K562 (cell line): ENCODE data around the gene LLCFC1. TPM values are rescaled to one million over a fixed set of nuclear protein-coding genes. Genes with fewer than 3 reads are reported as not detected.

Source experiments
- ATAC-seq: fragments of 200-7000 bp; cut with Tn5 transposase; 3 replicates; pipeline ENCODE4 v1.9.1; 2020; ENCODE audit warnings: moderate library complexity
- BruUV-seq: library from RNA; stranded (reverse); fragments of 400-500 nt; replicated peaks from 2 replicates; lab custom pipeline; 2021; lab: Mats Ljungman, UMichigan
- CTCF ChIA-PET: fragments of 300-600 bp; formaldehyde crosslinking; extraction: SDS; loops from one replicate; lab custom pipeline; 2021; ENCODE audit warnings: low intra/inter-chr PET ratio; lab: Yijun Ruan, JAX
- POLR2A ChIA-PET: fragments of 300-600, 350-650 bp; sonication (Branson Sonifier 250); formaldehyde crosslinking; extraction: SDS; loops from one replicate; lab custom pipeline; 2021; ENCODE audit warnings: antibody characterized with exemption, inconsistent platforms; lab: Yijun Ruan, JAX
- DNase-seq, 4 experiments: peaks; one replicate each; pipeline versions ENCODE4 v3.0.0 to v3.0.0-alpha.2; 2011 to 2018; ENCODE audit warnings: low spot score in 3 of 4, mixed read lengths in 3 of 4; ENCODE audit errors: extremely low read depth in 1 of 4
- FAIRE-seq: peaks from 2 replicates; lab custom pipeline; 2011; peaks lifted over from hg19 to GRCh38; lab: Jason Lieb, UNC
- H2AFZ ChIP-seq: 2 replicates; pipeline ENCODE4 v1.6.0; 2011; ENCODE audit warnings: low read depth, low read length, control low read depth, inconsistent platforms
- H3K27ac ChIP-seq: fragments of 200-600 bp; 3 replicates; pipeline ENCODE4 v1.8.0; 2011; ENCODE audit warnings: low read depth, mild to moderate bottlenecking, control low read depth, inconsistent platforms, low read length, moderate library complexity, mixed read lengths; ENCODE audit errors: extremely low read depth
- H3K27me3 ChIP-seq, 2 experiments: fragments of 300-600 bp in 1 of 2; 2 replicates in 1 of 2; 3 replicates in 1 of 2; pipeline versions ENCODE4 v1.6.0 to v1.8.0; 2011; ENCODE audit warnings: inconsistent platforms in 2 of 2, low read length in 2 of 2, mild to moderate bottlenecking in 1 of 2, mixed read lengths in 1 of 2, moderate library complexity in 1 of 2; ENCODE audit not compliant: control insufficient read depth in 2 of 2, insufficient read depth in 2 of 2
- H3K36me3 ChIP-seq: fragments of 300-600 bp; 3 replicates; pipeline ENCODE4 v1.8.0; 2011; ENCODE audit warnings: mild to moderate bottlenecking, low read length, inconsistent platforms; ENCODE audit not compliant: control insufficient read depth, insufficient read depth
- H3K4me1 ChIP-seq, 2 experiments: fragments of 200-600 bp in 1 of 2; replicated peaks in 1 of 2; 2 replicates in 1 of 2; 3 replicates in 1 of 2; pipeline versions ENCODE4 v1.5.1 to v1.8.0; 2011; ENCODE audit warnings: inconsistent platforms in 2 of 2, low read length in 2 of 2, mild to moderate bottlenecking in 1 of 2, mixed read lengths in 1 of 2, moderate library complexity in 1 of 2; ENCODE audit not compliant: control insufficient read depth in 2 of 2, insufficient read depth in 2 of 2
- H3K4me2 ChIP-seq: 2 replicates; pipeline ENCODE4 v1.6.1; 2011; ENCODE audit warnings: low read length, control low read depth, inconsistent platforms, mixed read lengths; ENCODE audit not compliant: insufficient read depth
- H3K4me3 ChIP-seq: fragments of 200-600 bp; sonication (generic), shearing (Covaris generic); 2 replicates; pipeline ENCODE4 v1.5.1; 2016; ENCODE audit warnings: control low read depth, inconsistent platforms
- H3K79me2 ChIP-seq: fragments of 200-600 bp; 3 replicates; pipeline ENCODE4 v1.8.0; 2011; ENCODE audit warnings: low read length, inconsistent platforms; ENCODE audit not compliant: control insufficient read depth, insufficient read depth
- H3K9ac ChIP-seq, 2 experiments: 2 replicates each; pipeline versions ENCODE4 v1.6.0 to v1.6.1; 2011; ENCODE audit warnings: low read depth in 2 of 2, low read length in 2 of 2, control low read depth in 1 of 2, inconsistent platforms in 1 of 2, mild to moderate bottlenecking in 1 of 2, mixed read lengths in 1 of 2; ENCODE audit not compliant: insufficient read depth in 1 of 2
- H3K9me1 ChIP-seq: one replicate; pipeline ENCODE4 v1.6.0; 2011; ENCODE audit warnings: inconsistent platforms, mild to moderate bottlenecking, low read length, moderate library complexity; ENCODE audit not compliant: control insufficient read depth, insufficient read depth
- H3K9me3 ChIP-seq: replicated peaks from 2 replicates; pipeline ENCODE4 v1.5.1; 2011; ENCODE audit warnings: low read depth, low read length, inconsistent platforms; ENCODE audit not compliant: control insufficient read depth, insufficient read depth
- H4K20me1 ChIP-seq: replicated peaks from 2 replicates; pipeline ENCODE4 v1.6.1; 2011; ENCODE audit warnings: low read length, inconsistent platforms, mixed read lengths; ENCODE audit not compliant: control insufficient read depth, insufficient read depth
- ATF7 ChIP-seq: fragments of 450-650 bp; IDR thresholded peaks from 2 replicates; pipeline ENCODE4 v1.7.1; 2014; ENCODE audit warnings: mild to moderate bottlenecking, moderate library complexity
- CBFA2T2 ChIP-seq: fragments of 450-650 bp; conservative IDR thresholded peaks from 2 replicates; pipeline ENCODE4 v1.6.1; 2017; ENCODE audit warnings: mild to moderate bottlenecking
- CHD1 ChIP-seq: fragments of 200-600 bp; sonication (generic); IDR thresholded peaks from one replicate; pipeline ENCODE4 v1.6.1; 2012; ENCODE audit warnings: mild to moderate bottlenecking, moderate library complexity, low read length, inconsistent platforms
- CREM ChIP-seq: IDR thresholded peaks from 2 replicates; pipeline ENCODE4 v1.6.1; 2014; ENCODE audit warnings: antibody characterized with exemption, low read depth
- DIDO1 ChIP-seq: fragments of 450-650 bp; IDR thresholded peaks from 2 replicates; pipeline ENCODE4 v1.6.1; 2016; ENCODE audit warnings: low read depth, missing biosample characterization, missing genetic modification characterization
- JUND ChIP-seq, 2 experiments: IDR thresholded peaks; 2 replicates in 1 of 2; 3 replicates in 1 of 2; pipeline ENCODE4 v1.6.1; 2011; ENCODE audit warnings: borderline replicate concordance in 2 of 2, low read depth in 2 of 2, low read length in 2 of 2, improper control_type of control experiment in 1 of 2, missing biosample characterization in 1 of 2, missing genetic modification characterization in 1 of 2, missing genetic modification reagents in 1 of 2
- KDM1A ChIP-seq, 2 experiments: fragments of 450-650 bp; IDR thresholded peaks; 2 replicates each; pipeline ENCODE4 v1.6.1; 2016; ENCODE audit warnings: mild to moderate bottlenecking in 2 of 2
- MIER1 ChIP-seq: fragments of 450-650 bp; IDR thresholded peaks from 2 replicates; pipeline ENCODE4 v1.6.1; 2016; ENCODE audit warnings: antibody characterized with exemption, mild to moderate bottlenecking, low read depth
- NBN ChIP-seq: fragments of 450-650 bp; IDR thresholded peaks from 2 replicates; pipeline ENCODE4 v1.6.1; 2016; ENCODE audit warnings: low read depth, mild to moderate bottlenecking
- POLR2AphosphoS5 ChIP-seq: IDR thresholded peaks from 2 replicates; pipeline ENCODE4 v1.6.1; 2011; ENCODE audit warnings: mild to moderate bottlenecking, low read depth, low read length, moderate library complexity; ENCODE audit not compliant: control insufficient read depth, insufficient read depth
- RBM25 ChIP-seq: fragments of 200-400 bp; formaldehyde crosslinking; IDR thresholded peaks from 2 replicates; pipeline ENCODE4 v1.6.1; 2018; ENCODE audit warnings: low read length, low read depth, moderate library complexity; ENCODE audit not compliant: severe bottlenecking
- RCOR1 ChIP-seq, 2 experiments: IDR thresholded peaks; 2 replicates each; pipeline ENCODE4 v1.6.1; 2012; ENCODE audit warnings: low read depth in 2 of 2, low read length in 2 of 2, borderline replicate concordance in 1 of 2, improper control_type of control experiment in 1 of 2
- WGBS: fragments of 100-300 bp; shearing (Covaris generic); methylation state at CpG from one replicate; pipeline ENCODE4 v1.1.6; 2016; ENCODE audit warnings: low coverage, mixed read lengths; ENCODE audit not compliant: insufficient coverage; ENCODE audit errors: missing lambda C conversion rate; 5-methylcytosine and 5-hydroxymethylcytosine counted together
- in situ Hi-C: fragments of 300-500 bp; cut with MboI; formaldehyde crosslinking; loops from 4 replicates; pipeline ENCODE4 v1.15.0; 2018; ENCODE audit warnings: inconsistent platforms, mixed read lengths
- intact Hi-C: fragments of 100-400 bp; cut with micrococcal nuclease; formaldehyde crosslinking; loops from 2 replicates; pipeline ENCODE4 v1.14.2; 2022
- polyA plus RNA-seq, 8 experiments: library from polyadenylated mRNA; depleted of rRNA in 4 of 8; stranded (reverse) in 5 of 8; unstranded in 3 of 8; fragments of >200 nt; fragmentation: Nextera tagmentation in 2 of 8; fragmentation: Illumina TruSeq in 1 of 8; extraction: Ambion mirVana in 2 of 8; extraction: Trizol in 1 of 8; gene quantifications; 2 replicates each; pipeline versions ENCODE4 v1.2.1 to v1.2.3, GENCODE V29; 2011 to 2014; ENCODE audit warnings: inconsistent platforms in 1 of 8, missing spikeins in 1 of 8
- total RNA-seq, 7 experiments: library from RNA; depleted of rRNA in 6 of 7; stranded (reverse); fragments of >200 nt in 6 of 7; fragmentation: Illumina TruSeq in 2 of 7; extraction: Trizol in 2 of 7; gene quantifications; 2 replicates each; pipeline versions ENCODE4 v1.2.1 to v1.2.3, GENCODE V29; 2011 to 2021; ENCODE audit warnings: low replicate concordance in 1 of 7
- TF ChIP-seq, protein P1 (sequence below), 2 experiments: fragments of 450-650 bp; IDR thresholded peaks; 2 replicates each; pipeline ENCODE4 v1.6.1; 2016
- TF ChIP-seq, protein P2 (sequence below): fragments of 450-650 bp; IDR thresholded peaks from 2 replicates; pipeline ENCODE4 v1.6.1; 2016
- TF ChIP-seq, protein P3 (sequence below), 2 experiments: IDR thresholded peaks in 1 of 2; conservative IDR thresholded peaks in 1 of 2; 2 replicates each; pipeline ENCODE4 v1.6.1; 2016; ENCODE audit warnings: low read depth in 2 of 2, mild to moderate bottlenecking in 1 of 2, missing compliant biosample characterization in 1 of 2, missing genetic modification characterization in 1 of 2, moderate library complexity in 1 of 2

Gene LLCFC1
- total and polyA plus RNA-seq, 9 of the 15 experiments (the other 6 are each of a cell fraction or from before 2014, with no cell fraction given), result not detected

DNA sequence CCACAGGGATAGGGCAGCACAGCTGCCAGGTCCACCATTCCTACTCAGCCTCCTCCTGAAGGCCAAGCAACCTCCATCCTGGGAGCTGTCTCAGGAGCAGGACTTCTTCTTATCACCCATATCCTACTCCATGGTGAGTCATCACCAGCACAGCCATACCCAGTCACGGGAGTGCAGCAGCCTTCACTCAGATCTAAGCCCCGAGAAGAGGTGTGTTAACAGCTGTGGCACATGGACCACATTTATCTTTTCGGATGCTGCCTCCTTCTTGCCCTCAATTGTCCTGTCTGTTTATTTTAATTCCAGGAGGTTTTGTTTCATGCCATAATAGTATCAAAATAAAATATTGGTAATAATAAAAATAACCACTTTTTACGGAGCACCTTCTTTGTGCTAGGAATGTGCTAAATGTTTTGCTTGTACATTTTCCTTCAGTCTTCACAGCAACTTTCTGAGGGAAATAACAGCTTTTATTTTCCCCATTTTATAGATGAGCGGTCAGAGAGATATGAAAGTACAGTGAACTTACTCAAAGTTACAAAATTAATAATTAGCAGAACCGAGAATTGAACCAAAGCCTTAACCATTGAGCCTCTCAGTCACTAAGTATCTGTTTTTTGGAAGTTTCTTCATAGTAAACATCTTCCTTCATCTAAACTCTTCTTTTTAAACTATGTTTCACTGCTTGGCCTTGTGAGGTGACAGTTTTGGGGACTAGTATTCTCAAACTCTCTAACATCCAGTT, 25.4 kb downstream of the LLCFC1 start:
- H3K27ac ChIP-seq, result no peak overlapping the region; the same call in 2 of the 3 replicates
- ATAC-seq, result peak; percentile 79
- POLR2A ChIA-PET, result interaction anchor here (0.6 to 1.8 kb wide), 4 partner anchors 9 to 240 kb away, joined by 3 read pairs; no protein-coding TSS in a partner anchor
- peaks cover 12% of the 10 kb centered on the region for H3K36me3 ChIP-seq
- H3K9ac ChIP-seq, result no peak overlapping the region; a peak in 1 of 4 replicates
- no peaks in the 10 kb centered on the region for H3K27me3 ChIP-seq
- peaks cover 9% of the 10 kb centered on the region for H4K20me1 ChIP-seq
- H2AFZ ChIP-seq, result no peak overlapping the region
- FAIRE-seq, result peak; percentile 92
- in situ Hi-C loops (no loop called here), intact Hi-C loops (no loop called here)
- peak; percentile 80 to 88 (median 86) for DNase-seq
- no peaks in the 10 kb centered on the region for H3K9me1 ChIP-seq
- CTCF ChIA-PET, result no interaction called here
- H3K79me2 ChIP-seq, result peaks cover 25% of the 10 kb centered on the region
- 25% methylated on average over 6 of the region's 6 CpGs for WGBS
- peak overlapping the region; percentile 34; the same call in 1 of the 2 replicates for H3K4me2 ChIP-seq
- H3K9me3 ChIP-seq, result no peaks in the 10 kb centered on the region
- no peak overlapping the region for H3K4me3 ChIP-seq
- H3K4me1 ChIP-seq, result peaks cover 29 to 55% of the 10 kb centered on the region in 2 experiments
- no TSS peak for BruUV-seq
- peak; percentile 69 for TF ChIP-seq CBFA2T2
- peak; percentile 28; the same call in 1 of the 2 replicates for TF ChIP-seq POLR2AphosphoS5
- peak; percentile 18; the same call in 1 of the 2 replicates for TF ChIP-seq DIDO1 (tag)
- TF ChIP-seq, protein P1, sequence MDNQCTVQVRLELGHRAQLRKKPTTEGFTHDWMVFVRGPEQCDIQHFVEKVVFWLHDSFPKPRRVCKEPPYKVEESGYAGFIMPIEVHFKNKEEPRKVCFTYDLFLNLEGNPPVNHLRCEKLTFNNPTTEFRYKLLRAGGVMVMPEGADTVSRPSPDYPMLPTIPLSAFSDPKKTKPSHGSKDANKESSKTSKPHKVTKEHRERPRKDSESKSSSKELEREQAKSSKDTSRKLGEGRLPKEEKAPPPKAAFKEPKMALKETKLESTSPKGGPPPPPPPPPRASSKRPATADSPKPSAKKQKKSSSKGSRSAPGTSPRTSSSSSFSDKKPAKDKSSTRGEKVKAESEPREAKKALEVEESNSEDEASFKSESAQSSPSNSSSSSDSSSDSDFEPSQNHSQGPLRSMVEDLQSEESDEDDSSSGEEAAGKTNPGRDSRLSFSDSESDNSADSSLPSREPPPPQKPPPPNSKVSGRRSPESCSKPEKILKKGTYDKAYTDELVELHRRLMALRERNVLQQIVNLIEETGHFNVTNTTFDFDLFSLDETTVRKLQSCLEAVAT (IDR thresholded peaks at IDR 0.05), result no peak
- TF ChIP-seq, protein P2, sequence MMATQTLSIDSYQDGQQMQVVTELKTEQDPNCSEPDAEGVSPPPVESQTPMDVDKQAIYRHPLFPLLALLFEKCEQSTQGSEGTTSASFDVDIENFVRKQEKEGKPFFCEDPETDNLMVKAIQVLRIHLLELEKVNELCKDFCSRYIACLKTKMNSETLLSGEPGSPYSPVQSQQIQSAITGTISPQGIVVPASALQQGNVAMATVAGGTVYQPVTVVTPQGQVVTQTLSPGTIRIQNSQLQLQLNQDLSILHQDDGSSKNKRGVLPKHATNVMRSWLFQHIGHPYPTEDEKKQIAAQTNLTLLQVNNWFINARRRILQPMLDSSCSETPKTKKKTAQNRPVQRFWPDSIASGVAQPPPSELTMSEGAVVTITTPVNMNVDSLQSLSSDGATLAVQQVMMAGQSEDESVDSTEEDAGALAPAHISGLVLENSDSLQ, result peak; percentile 68
- peak; percentile 100 for TF ChIP-seq JUND (IDR thresholded peaks at IDR 0.05; ENCODE audit: borderline replicate concordance, low read depth, low read length)
- TF ChIP-seq JUND (tag; IDR thresholded peaks at IDR 0.05; ENCODE audit: borderline replicate concordance, low read depth, low read length), result peak; percentile 100
- peak; percentile 76 to 85 for TF ChIP-seq KDM1A (IDR thresholded peaks at IDR 0.05)
- TF ChIP-seq, protein P3, sequence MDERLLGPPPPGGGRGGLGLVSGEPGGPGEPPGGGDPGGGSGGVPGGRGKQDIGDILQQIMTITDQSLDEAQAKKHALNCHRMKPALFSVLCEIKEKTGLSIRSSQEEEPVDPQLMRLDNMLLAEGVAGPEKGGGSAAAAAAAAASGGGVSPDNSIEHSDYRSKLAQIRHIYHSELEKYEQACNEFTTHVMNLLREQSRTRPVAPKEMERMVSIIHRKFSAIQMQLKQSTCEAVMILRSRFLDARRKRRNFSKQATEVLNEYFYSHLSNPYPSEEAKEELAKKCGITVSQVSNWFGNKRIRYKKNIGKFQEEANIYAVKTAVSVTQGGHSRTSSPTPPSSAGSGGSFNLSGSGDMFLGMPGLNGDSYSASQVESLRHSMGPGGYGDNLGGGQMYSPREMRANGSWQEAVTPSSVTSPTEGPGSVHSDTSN (CRISPR knock-in tag; IDR thresholded peaks at IDR 0.05; ENCODE audit: low read depth), result no peak
- TF ChIP-seq, protein P3 (tag; conservative IDR thresholded peaks at IDR 0.05; ENCODE audit: low read depth), result peak; percentile 51; the same call in 1 of the 2 replicates
- TF ChIP-seq ATF7, result peak; percentile 59; the same call in 1 of the 2 replicates
- TF ChIP-seq CHD1, result no peak
- TF ChIP-seq MIER1, result peak; percentile 42; the same call in 1 of the 2 replicates
- no peak for TF ChIP-seq NBN
- TF ChIP-seq CREM, result peak; percentile 69
- TF ChIP-seq RBM25, result no peak
- TF ChIP-seq RCOR1 (IDR thresholded peaks at IDR 0.05; ENCODE audit: borderline replicate concordance in 1 of 2, low read depth in 2 of 2, low read length in 2 of 2), result peak; percentile 35 to 98; a peak in 3 of 4 replicates
